Prostate gland (tissue), 2 donors: ENCODE measurements around the gene CDHR1. TPM values are rescaled to one million over a fixed set of nuclear protein-coding genes. Genes with fewer than 3 reads are reported as not detected.
A peak's percentile ranks its signal among the peaks of the same experiment; 100 is the strongest.

ENCODE experiments used
- DNase-seq: peaks from one replicate; pipeline ENCODE4 v3.0.0-alpha.2; 2019; ENCODE audit warnings: low spot score
- H3K27ac ChIP-seq, 2 donors: fragments of 200-600 bp; sonication (generic); 2 replicates each; pipeline ENCODE4 v1.5.1; 2017 to 2019
- H3K27me3 ChIP-seq: fragments of 200-600 bp; sonication (generic); replicated peaks from 2 replicates; pipeline ENCODE4 v1.5.1; 2019; ENCODE audit not compliant: insufficient read depth
- H3K36me3 ChIP-seq, 2 donors: fragments of 200-600 bp; sonication (generic); 1 replicate in 1 of 2; 2 replicates in 1 of 2; pipeline versions ENCODE4 v1.5.1 to v1.8.1; 2017 to 2019
- H3K4me1 ChIP-seq: fragments of 200-600 bp; sonication (generic); replicated peaks from 2 replicates; pipeline ENCODE4 v1.5.1; 2019
- H3K4me3 ChIP-seq, 2 donors: fragments of 200-600 bp; sonication (generic); 2 replicates each; pipeline ENCODE4 v1.5.1; 2017 to 2019
- H3K9me3 ChIP-seq: fragments of 200-600 bp; sonication (generic); 2 replicates; pipeline ENCODE4 v1.5.1; 2017
- POLR2A ChIP-seq: fragments of 450-650 bp; IDR thresholded peaks from one replicate; pipeline ENCODE4 v1.6.1; 2016; ENCODE audit warnings: antibody characterized with exemption, mild to moderate bottlenecking
- POLR2AphosphoS5 ChIP-seq: sonication (generic); formaldehyde crosslinking; IDR thresholded peaks from one replicate; pipeline ENCODE4 v1.6.1; 2017; ENCODE audit warnings: antibody characterized with exemption
- WGBS: methylation state at CpG from one replicate; pipeline ENCODE4 v1.1.5; 2018; 5-methylcytosine and 5-hydroxymethylcytosine counted together
- intact Hi-C: fragments of 100-400 bp; cut with DNase I; formaldehyde crosslinking; loops from one replicate; pipeline ENCODE4 v1.14.2; 2022
- total RNA-seq, 2 donors: library from RNA; depleted of rRNA; stranded (reverse); fragments of >200 nt; gene quantifications; one replicate each; pipeline ENCODE4 v1.1.0, GENCODE V29; 2016
- TF ChIP-seq, protein P1 (sequence below), 4 experiments: fragments of 200-600 bp in 2 of 4; fragments of 450-650 bp in 2 of 4; sonication (generic) in 2 of 4; IDR thresholded peaks; 1 replicate in 3 of 4; 2 replicates in 1 of 4; pipeline ENCODE4 v1.5.1; 2016 to 2019; ENCODE audit warnings: antibody characterized with exemption in 4 of 4, mild to moderate bottlenecking in 2 of 4, moderate library complexity in 2 of 4

The CDHR1 gene
- total RNA-seq, 2 donors from 2014 or later = 0.45 to 0.82 TPM

DNA sequence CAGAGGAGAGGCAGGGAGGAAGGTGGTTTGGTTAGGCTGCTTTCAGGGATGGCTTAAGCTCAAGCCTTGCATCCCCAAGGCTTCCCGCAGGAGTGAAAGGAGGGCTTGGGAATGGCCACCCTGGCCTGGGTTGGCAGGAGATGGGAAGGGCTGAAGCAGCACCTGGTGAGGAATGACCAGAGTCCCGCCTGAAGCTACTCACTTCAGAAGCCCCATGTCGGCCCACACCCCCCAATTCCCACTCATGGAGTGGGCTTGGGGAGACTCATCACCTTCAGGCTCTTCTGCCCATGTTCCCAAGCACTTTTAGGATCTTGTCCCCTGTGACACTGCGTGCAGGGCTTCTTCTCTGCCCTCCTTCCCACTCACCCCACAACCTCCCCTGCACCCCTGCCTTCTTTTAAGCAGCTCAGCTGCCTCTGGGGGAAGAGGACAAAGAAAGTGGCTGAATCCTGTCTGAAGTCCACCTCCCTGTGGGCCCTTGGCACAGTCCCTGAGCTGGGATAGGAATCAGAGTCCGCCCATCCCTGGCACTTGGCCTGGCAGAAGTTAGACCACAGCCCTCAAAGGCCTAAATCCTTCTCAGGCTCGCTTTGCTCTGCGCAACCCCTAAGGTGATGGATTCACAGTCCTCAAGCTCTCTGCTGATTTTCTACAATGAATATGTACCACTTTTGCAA, 67.0 kb downstream of the CDHR1 start:
- Histone ChIP-seq H3K27ac (no peak overlapping the region), H3K4me1 (no peaks in the 10 kb centered on the region), H3K27me3 (no peaks in the 10 kb centered on the region), H3K9me3 (no peaks in the 10 kb centered on the region), H3K4me3 (no peak overlapping the region), H3K36me3 (no peaks in the 10 kb centered on the region)
- WGBS = 82% methylated on average over 7 of the region's 7 CpGs
- intact Hi-C loops = no loop called here
- no peak for DNase-seq
- TF ChIP-seq POLR2A (no peak), POLR2AphosphoS5 (no peak)
- TF ChIP-seq, protein P1, sequence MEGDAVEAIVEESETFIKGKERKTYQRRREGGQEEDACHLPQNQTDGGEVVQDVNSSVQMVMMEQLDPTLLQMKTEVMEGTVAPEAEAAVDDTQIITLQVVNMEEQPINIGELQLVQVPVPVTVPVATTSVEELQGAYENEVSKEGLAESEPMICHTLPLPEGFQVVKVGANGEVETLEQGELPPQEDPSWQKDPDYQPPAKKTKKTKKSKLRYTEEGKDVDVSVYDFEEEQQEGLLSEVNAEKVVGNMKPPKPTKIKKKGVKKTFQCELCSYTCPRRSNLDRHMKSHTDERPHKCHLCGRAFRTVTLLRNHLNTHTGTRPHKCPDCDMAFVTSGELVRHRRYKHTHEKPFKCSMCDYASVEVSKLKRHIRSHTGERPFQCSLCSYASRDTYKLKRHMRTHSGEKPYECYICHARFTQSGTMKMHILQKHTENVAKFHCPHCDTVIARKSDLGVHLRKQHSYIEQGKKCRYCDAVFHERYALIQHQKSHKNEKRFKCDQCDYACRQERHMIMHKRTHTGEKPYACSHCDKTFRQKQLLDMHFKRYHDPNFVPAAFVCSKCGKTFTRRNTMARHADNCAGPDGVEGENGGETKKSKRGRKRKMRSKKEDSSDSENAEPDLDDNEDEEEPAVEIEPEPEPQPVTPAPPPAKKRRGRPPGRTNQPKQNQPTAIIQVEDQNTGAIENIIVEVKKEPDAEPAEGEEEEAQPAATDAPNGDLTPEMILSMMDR (IDR thresholded peaks at IDR 0.05) = no peak

DNA sequence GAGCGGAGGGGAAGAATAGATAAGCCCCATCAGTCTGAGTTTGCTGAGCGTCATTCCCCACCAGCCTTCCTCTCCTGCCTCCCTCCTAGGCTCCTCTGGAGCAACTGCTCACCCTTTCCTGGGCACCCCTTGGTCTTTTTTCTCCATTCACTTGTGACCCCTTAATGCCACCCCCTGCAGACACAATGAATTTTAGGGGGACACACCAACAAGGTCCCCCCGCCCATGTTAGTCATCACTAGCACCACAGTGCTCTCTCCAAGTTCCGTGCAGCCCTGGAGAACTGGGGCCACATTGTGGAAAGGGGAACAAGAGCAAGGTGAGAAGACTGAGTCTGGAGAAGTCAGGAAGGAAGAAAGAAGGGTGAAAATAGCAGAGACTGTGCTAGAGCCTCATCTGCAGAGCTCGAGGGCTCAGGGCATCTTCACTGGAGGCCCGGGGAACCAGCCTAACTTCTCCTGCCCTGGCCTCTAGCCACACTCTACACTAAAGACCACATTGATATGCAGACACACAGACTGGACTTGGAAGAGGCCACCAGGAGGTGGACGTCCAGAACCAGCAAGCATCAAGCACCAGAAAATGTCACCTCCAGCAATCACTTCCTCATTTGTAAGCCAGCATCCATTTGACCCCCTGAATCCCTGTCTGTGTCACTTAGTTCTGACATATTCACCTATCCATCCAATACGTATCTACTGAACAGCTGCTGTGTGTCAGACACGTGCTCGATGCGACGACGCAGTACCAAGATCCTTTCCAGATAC, 68.0 kb downstream of the CDHR1 start:
- intact Hi-C loops = no loop called here
- no peak overlapping the region for H3K27ac ChIP-seq
- 79% methylated on average over 13 of the region's 13 CpGs for WGBS

DNA sequence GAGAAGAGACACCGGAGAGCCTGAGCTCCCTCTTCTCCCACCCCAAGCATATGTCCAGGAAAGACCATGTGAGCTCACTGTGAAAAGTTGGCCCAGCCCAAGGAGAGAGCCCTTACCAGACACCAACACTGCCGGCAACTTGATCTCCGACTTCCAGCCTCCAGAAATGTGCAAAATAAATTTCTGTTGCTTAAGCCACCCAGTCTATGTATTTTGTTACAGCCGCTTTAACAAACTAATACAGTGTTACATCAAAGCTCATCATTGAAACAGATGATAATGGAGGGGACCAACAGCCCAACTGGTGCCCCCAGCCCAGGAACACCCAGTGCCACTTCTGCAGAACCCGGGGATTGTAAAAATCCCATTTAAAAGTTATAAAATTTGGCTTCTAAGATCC, 69.4 kb downstream of the CDHR1 start:
- Histone ChIP-seq H3K4me1 (no peaks in the 10 kb centered on the region), H3K27me3 (no peaks in the 10 kb centered on the region), H3K4me3 (no peak overlapping the region), H3K9me3 (no peaks in the 10 kb centered on the region), H3K36me3 (no peaks in the 10 kb centered on the region), H3K27ac (no peak overlapping the region)
- intact Hi-C loops = loop anchor here (2.0 kb wide), 1 partner anchor 273 kb away; no protein-coding TSS in a partner anchor
- TF ChIP-seq POLR2AphosphoS5 = no peak
- TF ChIP-seq, protein P1 (IDR thresholded peaks at IDR 0.05) = no peak
- TF ChIP-seq POLR2A = no peak
- DNase-seq = no peak
- 92% methylated on average over 5 of the region's 5 CpGs for WGBS

More for the DNA sequence above, 68.0 kb downstream of the CDHR1 start:
- DNase-seq = no peak
- Histone ChIP-seq H3K9me3 (no peaks in the 10 kb centered on the region), H3K4me1 (no peaks in the 10 kb centered on the region), H3K27me3 (no peaks in the 10 kb centered on the region), H3K36me3 (no peaks in the 10 kb centered on the region), H3K4me3 (no peak overlapping the region)
- TF ChIP-seq, protein P1 (IDR thresholded peaks at IDR 0.05) = no peak
- no peak for TF ChIP-seq POLR2AphosphoS5
- no peak for TF ChIP-seq POLR2A

DNA sequence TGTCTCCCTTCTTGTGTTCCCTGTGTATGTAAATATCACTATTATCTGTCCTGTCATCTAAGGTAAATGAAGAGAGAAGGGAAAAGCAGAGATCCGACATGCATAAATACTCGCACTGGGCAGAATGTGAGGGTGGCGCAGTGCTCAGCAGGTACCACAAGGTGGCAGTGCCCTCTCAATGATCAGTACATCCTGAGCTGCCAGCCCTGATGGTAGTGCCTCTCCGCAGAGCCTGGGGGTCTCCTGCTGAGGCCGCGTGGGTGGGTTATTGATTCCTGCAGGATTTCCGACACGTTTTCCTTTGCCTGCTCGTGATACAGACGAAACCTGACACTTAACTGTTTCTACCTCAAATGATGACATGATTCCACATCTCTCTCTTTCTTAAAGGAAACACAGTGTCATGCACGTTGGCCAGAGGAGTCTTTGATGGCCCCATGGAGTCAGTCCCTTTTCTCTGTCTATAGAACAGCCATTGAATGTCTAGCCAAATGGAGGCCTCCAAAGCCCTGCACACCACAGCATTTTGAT, 70.3 kb downstream of the CDHR1 start:
- intact Hi-C loops = loop anchor here (2.0 to 5.0 kb wide), 2 partner anchors 113 to 272 kb away; no protein-coding TSS in a partner anchor
- H3K36me3 ChIP-seq = no peaks in the 10 kb centered on the region
- WGBS = 1% methylated on average over 11 of the region's 11 CpGs
- H3K4me3 ChIP-seq = no peak overlapping the region
- H3K27me3 ChIP-seq = no peaks in the 10 kb centered on the region
- H3K27ac ChIP-seq = no peak overlapping the region
- H3K9me3 ChIP-seq = no peaks in the 10 kb centered on the region
- TF ChIP-seq POLR2AphosphoS5 (peak; percentile 13), POLR2A (no peak)
- TF ChIP-seq, protein P1 (IDR thresholded peaks at IDR 0.05) = peak; percentile 73 to 84 (median 81)
- no peaks in the 10 kb centered on the region for H3K4me1 ChIP-seq
- peak; percentile 64 for DNase-seq
